Measurements from ENCODE around the gene TMBIM1.

DNA sequence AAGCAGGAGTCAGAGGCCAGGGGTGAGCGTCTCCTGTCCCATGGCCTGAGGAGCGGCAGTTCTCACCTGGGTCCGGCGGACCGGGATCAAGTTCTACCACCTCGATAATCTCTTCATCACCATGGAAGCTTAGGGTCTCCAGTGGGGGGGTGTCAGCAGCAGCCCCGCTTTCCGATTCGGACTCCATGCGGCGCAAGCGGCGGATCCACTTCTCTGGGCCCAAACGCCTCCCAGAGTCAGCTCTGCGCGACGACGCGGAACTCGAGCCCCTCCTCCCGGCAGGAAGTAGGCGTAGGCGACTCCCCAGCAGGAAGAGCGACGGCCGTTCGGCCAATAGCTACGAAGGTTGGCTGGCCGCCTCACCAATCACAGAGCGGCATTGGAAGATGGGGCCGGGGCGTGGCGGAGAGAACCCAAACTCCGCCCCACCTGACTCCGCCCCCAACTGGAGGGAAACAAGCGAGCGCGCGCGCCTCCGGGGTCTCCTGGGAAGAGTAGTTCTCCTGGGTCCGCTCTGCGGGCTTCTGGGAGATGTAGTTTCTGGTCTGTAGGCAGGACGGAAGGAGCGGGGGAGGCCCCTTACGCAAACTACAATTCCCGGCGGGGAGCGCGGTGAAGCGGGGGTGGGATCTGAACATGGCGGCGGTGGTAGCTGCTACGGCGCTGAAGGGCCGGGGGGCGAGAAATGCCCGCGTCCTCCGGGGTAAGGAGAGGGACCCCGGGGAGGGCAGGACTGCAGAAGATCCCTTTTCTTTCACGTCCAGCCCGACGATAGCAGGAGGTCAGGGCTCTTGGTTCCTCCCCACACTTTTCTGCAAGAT is 22.2 kb downstream of the TMBIM1 start, which contains the start of the genes AAMP and PNKD:
- TF ChIP-seq POLR2AphosphoS5 (IDR thresholded peaks at IDR 0.05; ENCODE audit: low read depth, low read length): peak; percentile 85
- TF ChIP-seq, protein P1, sequence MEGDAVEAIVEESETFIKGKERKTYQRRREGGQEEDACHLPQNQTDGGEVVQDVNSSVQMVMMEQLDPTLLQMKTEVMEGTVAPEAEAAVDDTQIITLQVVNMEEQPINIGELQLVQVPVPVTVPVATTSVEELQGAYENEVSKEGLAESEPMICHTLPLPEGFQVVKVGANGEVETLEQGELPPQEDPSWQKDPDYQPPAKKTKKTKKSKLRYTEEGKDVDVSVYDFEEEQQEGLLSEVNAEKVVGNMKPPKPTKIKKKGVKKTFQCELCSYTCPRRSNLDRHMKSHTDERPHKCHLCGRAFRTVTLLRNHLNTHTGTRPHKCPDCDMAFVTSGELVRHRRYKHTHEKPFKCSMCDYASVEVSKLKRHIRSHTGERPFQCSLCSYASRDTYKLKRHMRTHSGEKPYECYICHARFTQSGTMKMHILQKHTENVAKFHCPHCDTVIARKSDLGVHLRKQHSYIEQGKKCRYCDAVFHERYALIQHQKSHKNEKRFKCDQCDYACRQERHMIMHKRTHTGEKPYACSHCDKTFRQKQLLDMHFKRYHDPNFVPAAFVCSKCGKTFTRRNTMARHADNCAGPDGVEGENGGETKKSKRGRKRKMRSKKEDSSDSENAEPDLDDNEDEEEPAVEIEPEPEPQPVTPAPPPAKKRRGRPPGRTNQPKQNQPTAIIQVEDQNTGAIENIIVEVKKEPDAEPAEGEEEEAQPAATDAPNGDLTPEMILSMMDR (IDR thresholded peaks at IDR 0.05 in 2 of 3, conservative IDR thresholded peaks at IDR 0.05 in 1 of 3; ENCODE audit: borderline replicate concordance in 1 of 3, insufficient read depth in 1 of 3, low read depth in 2 of 3, low read length in 2 of 3): no peak
- no peak for TF ChIP-seq EGR1 (IDR thresholded peaks at IDR 0.05; ENCODE audit: low read depth)
- no peak for TF ChIP-seq JUND (IDR thresholded peaks at IDR 0.05)
- TF ChIP-seq YY1 (IDR thresholded peaks at IDR 0.05; ENCODE audit: extremely low read depth, insufficient replicate concordance, low read depth, low read length): peak; percentile 97
- TF ChIP-seq, protein P2, sequence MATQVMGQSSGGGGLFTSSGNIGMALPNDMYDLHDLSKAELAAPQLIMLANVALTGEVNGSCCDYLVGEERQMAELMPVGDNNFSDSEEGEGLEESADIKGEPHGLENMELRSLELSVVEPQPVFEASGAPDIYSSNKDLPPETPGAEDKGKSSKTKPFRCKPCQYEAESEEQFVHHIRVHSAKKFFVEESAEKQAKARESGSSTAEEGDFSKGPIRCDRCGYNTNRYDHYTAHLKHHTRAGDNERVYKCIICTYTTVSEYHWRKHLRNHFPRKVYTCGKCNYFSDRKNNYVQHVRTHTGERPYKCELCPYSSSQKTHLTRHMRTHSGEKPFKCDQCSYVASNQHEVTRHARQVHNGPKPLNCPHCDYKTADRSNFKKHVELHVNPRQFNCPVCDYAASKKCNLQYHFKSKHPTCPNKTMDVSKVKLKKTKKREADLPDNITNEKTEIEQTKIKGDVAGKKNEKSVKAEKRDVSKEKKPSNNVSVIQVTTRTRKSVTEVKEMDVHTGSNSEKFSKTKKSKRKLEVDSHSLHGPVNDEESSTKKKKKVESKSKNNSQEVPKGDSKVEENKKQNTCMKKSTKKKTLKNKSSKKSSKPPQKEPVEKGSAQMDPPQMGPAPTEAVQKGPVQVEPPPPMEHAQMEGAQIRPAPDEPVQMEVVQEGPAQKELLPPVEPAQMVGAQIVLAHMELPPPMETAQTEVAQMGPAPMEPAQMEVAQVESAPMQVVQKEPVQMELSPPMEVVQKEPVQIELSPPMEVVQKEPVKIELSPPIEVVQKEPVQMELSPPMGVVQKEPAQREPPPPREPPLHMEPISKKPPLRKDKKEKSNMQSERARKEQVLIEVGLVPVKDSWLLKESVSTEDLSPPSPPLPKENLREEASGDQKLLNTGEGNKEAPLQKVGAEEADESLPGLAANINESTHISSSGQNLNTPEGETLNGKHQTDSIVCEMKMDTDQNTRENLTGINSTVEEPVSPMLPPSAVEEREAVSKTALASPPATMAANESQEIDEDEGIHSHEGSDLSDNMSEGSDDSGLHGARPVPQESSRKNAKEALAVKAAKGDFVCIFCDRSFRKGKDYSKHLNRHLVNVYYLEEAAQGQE (IDR thresholded peaks at IDR 0.05; ENCODE audit: low read depth): no peak
- peak; percentile 66 for TF ChIP-seq POLR2A (IDR thresholded peaks at IDR 0.05; ENCODE audit: borderline replicate concordance, extremely low read depth, insufficient read depth, insufficient read length)
- no peak for TF ChIP-seq TCF7L2 (IDR thresholded peaks at IDR 0.05; ENCODE audit: borderline replicate concordance, extremely low read depth, insufficient read depth, insufficient read length)
- no peak for TF ChIP-seq SP1 (IDR thresholded peaks at IDR 0.05; ENCODE audit: low read depth)
- TF ChIP-seq CBX3 (IDR thresholded peaks at IDR 0.05; ENCODE audit: low read depth): no peak
- TF ChIP-seq ZFX (IDR thresholded peaks at IDR 0.05): peak; percentile 74; the same call in 1 of the 2 replicates
